Esophagus squamous epithelium (tissue), 5 donors: ENCODE results near the gene RHBDD1. TPM values are rescaled to one million over a fixed set of nuclear protein-coding genes. Genes with fewer than 3 reads are reported as not detected.

ENCODE experiments used
- DNase-seq: peaks from one replicate; lab custom pipeline; 2025; lab: John Stamatoyannopoulos, UW
- H3K27ac ChIP-seq, 4 donors: fragments of 200-600 bp; sonication (generic); one replicate each; pipeline ENCODE4 v1.5.1; 2016 to 2019; ENCODE audit warnings: mild to moderate bottlenecking in 1 of 4
- H3K27me3 ChIP-seq, 4 donors: fragments of 200-600 bp; sonication (generic); 1 replicate in 3 of 4; 2 replicates in 1 of 4; pipeline versions ENCODE4 v1.5.1 to v1.6.0; 2017 to 2021; ENCODE audit warnings: antibody characterized with exemption in 1 of 4
- H3K36me3 ChIP-seq, 3 donors: fragments of 200-600 bp; sonication (generic); one replicate each; pipeline ENCODE4 v1.5.1; 2016 to 2019
- H3K4me1 ChIP-seq, 3 donors: fragments of 200-600 bp; sonication (generic); one replicate each; pipeline ENCODE4 v1.5.1; 2017 to 2019
- H3K4me3 ChIP-seq, 4 donors: fragments of 200-600 bp; sonication (generic); 1 replicate in 3 of 4; 2 replicates in 1 of 4; pipeline ENCODE4 v1.5.1; 2016 to 2019; ENCODE audit warnings: mild to moderate bottlenecking in 2 of 4, moderate library complexity in 1 of 4
- H3K9me3 ChIP-seq, 3 donors: fragments of 200-600 bp; sonication (generic); one replicate each; pipeline ENCODE4 v1.5.1; 2016 to 2019
- CTCF ChIP-seq, 6 experiments: fragments of 450-650 bp in 4 of 6; fragments of 200-600 bp in 2 of 6; sonication (generic) in 2 of 6; IDR thresholded peaks; one replicate each; pipeline ENCODE4 v1.5.1; 2016 to 2019; ENCODE audit warnings: antibody characterized with exemption in 6 of 6, mild to moderate bottlenecking in 4 of 6, moderate library complexity in 4 of 6
- POLR2A ChIP-seq, 4 donors: fragments of 450-650 bp; IDR thresholded peaks; one replicate each; pipeline ENCODE4 v1.6.1; 2017; ENCODE audit warnings: antibody characterized with exemption in 4 of 4, mild to moderate bottlenecking in 4 of 4, moderate library complexity in 3 of 4
- WGBS, 2 donors: methylation state at CpG; one replicate each; pipeline ENCODE4 v1.1.5; 2018; 5-methylcytosine and 5-hydroxymethylcytosine counted together
- intact Hi-C: fragments of 100-400 bp; cut with DNase I; formaldehyde crosslinking; loops from one replicate; pipeline ENCODE4 v1.15.0; 2022
- total RNA-seq, 4 donors: library from RNA; depleted of rRNA; stranded (reverse); fragments of >200 nt; gene quantifications; one replicate each; pipeline ENCODE4 v1.1.0, GENCODE V29; 2016
- donor health status: DM: yes; HTN: yes; CAD: no.

The RHBDD1 gene
- total RNA-seq, 4 donors from 2014 or later, result 6.8 to 14.4 (median 10.3) TPM

DNA sequence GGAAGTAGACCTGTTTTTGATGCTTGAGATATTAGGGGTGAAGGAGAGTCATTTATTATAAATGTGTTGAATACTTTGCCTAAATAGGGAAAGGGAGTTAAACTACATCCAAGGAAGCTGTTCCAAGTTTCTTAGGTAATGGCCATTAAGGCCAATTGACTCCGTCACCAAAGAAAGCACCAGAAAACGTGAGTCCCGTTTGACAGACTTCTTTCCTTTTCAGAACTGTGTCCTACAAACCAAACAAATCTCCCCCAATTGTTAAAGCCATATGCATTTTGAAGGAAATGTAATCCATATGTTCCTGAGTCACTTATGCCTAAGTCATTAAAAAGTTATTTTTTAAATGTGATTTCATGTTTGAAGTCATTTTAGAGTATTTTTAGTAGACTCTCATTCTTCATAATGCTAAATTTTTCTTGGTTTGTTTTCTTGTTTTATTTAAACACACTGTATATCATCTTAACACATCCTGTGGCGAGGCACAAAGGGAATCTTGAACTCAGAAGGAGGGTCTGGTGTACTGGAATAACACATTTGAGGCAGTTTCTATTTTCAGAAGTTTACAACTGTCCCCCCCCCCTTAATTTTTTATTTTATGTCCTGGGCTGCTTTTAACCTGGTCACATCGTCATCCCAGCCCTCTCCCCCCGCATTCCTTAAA is 133.7 kb downstream of the RHBDD1 start:
- H3K27ac ChIP-seq, result no peak overlapping the region
- 75 to 83% methylated on average over 6 of the region's 6 CpGs for WGBS, 2 donors
- no peak for TF ChIP-seq POLR2A (IDR thresholded peaks at IDR 0.05)
- no peak for TF ChIP-seq CTCF (IDR thresholded peaks at IDR 0.05)

DNA sequence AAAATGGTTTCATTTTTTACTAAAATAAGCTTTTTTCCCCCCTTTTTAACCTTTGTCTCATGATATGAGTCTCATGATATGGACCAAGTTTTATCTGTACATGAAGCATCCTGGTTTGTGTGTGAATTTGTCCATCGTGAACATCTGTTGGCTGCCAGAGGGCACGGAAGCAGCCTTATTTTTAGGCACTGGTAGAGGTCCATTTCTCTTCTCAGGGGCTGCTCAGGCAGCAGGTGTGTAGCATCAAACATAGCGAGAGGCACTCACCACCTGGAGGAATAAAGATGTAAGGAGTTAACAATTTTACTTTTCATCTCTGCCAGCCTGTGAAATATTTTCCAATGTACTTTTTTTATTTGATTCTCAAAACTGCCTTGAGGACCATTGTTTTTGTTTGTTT is 134.5 kb downstream of the RHBDD1 start:
- intact Hi-C loops, result no loop called here
- TF ChIP-seq CTCF (IDR thresholded peaks at IDR 0.05), result no peak
- no peak for TF ChIP-seq POLR2A (IDR thresholded peaks at IDR 0.05)
- Histone ChIP-seq H3K9me3 (no peaks in the 10 kb centered on the region), H3K27ac (no peak overlapping the region), H3K27me3 (no peaks in the 10 kb centered on the region), H3K36me3 (no peaks in the 10 kb centered on the region), H3K4me1 (no peaks in the 10 kb centered on the region), H3K4me3 (no peak overlapping the region)
- 60 to 83% methylated on average over 3 of the region's 3 CpGs for whole genome bisulfite sequencing, 2 donors
- no peak for DNase-seq

More for the DNA sequence above, 133.7 kb downstream of the RHBDD1 start:
- H3K36me3 ChIP-seq, result no peaks in the 10 kb centered on the region
- intact Hi-C loops, result no loop called here
- no peak overlapping the region for H3K4me3 ChIP-seq
- no peaks in the 10 kb centered on the region for H3K9me3 ChIP-seq
- no peak for DNase-seq
- H3K27me3 ChIP-seq, result no peaks in the 10 kb centered on the region
- H3K4me1 ChIP-seq, result no peaks in the 10 kb centered on the region

DNA sequence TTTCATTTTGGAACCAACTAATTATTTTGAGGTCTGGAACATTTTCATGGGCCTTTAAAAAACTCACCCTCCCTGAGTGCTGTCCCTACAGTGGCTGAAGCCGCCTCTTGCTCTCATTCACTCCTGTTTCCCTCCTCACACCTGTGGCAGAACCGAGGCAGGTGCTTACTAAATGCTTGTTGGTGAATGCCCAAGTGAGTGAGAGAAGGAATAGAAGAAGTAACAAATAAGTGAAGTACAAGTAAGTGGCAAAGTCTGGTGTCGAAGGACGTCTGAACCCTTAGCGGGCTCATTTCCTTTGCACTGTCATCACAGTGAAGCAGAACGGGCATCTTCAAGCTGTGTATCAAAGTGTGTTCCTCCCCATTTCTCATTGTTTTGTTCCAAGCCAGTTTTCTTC is 135.2 kb downstream of the RHBDD1 start:
- Histone ChIP-seq H3K4me3 (no peak overlapping the region), H3K9me3 (no peaks in the 10 kb centered on the region), H3K4me1 (no peaks in the 10 kb centered on the region), H3K36me3 (no peaks in the 10 kb centered on the region), H3K27ac (no peak overlapping the region), H3K27me3 (no peaks in the 10 kb centered on the region)
- DNase-seq, result no peak
- intact Hi-C loops, result no loop called here
- TF ChIP-seq POLR2A (IDR thresholded peaks at IDR 0.05) (no peak), CTCF (IDR thresholded peaks at IDR 0.05) (no peak)
- 79 to 92% methylated on average over 6 of the region's 6 CpGs for WGBS, 2 donors

GRCh38 chr2:226971770-226972169 is 135.9 kb downstream of the RHBDD1 start:
- WGBS, 2 donors, result 91 to 94% methylated on average over 4 of the region's 4 CpGs
- no peak for TF ChIP-seq CTCF (IDR thresholded peaks at IDR 0.05)
- no peak for TF ChIP-seq POLR2A (IDR thresholded peaks at IDR 0.05)
- Histone ChIP-seq H3K4me3 (no peak overlapping the region), H3K4me1 (peaks cover 0 to under 1% (median 0%) of the 10 kb centered on the region in 3 donors), H3K27me3 (no peaks in the 10 kb centered on the region), H3K36me3 (no peaks in the 10 kb centered on the region), H3K9me3 (no peaks in the 10 kb centered on the region), H3K27ac (no peak overlapping the region)
- intact Hi-C loops, result no loop called here
- DNase-seq, result no peak

- H3K9me3 ChIP-seq, result no peaks in the 10 kb centered on the region
- peaks cover 0 to 16% (median 0%) of the 10 kb centered on the region in 3 donors for H3K4me1 ChIP-seq
- TF ChIP-seq POLR2A (IDR thresholded peaks at IDR 0.05), result no peak
- no peak for TF ChIP-seq CTCF (IDR thresholded peaks at IDR 0.05)
- no peaks in the 10 kb centered on the region for H3K36me3 ChIP-seq
- no peaks in the 10 kb centered on the region for H3K27me3 ChIP-seq
- no peak overlapping the region for H3K27ac ChIP-seq
- no peak for DNase-seq
- no peak overlapping the region for H3K4me3 ChIP-seq
- 92 to 94% methylated on average over 10 of the region's 10 CpGs for WGBS, 2 donors
- intact Hi-C loops, result no loop called here
Measured at GRCh38 chr2:226973816-226974215, 138.0 kb downstream of the RHBDD1 start.
